OCI-M1 (cell line): ENCODE results near the gene BTG1.
"Not testable (repeated sequence)": the region's sequence is repeated elsewhere in the genome, so short reads cannot be mapped to it uniquely, and the experiment has no call there.

Source experiments
- DNase-seq: peaks from one replicate; lab custom pipeline; 2025; lab: John Stamatoyannopoulos, UW

The BTG1 gene

DNA sequence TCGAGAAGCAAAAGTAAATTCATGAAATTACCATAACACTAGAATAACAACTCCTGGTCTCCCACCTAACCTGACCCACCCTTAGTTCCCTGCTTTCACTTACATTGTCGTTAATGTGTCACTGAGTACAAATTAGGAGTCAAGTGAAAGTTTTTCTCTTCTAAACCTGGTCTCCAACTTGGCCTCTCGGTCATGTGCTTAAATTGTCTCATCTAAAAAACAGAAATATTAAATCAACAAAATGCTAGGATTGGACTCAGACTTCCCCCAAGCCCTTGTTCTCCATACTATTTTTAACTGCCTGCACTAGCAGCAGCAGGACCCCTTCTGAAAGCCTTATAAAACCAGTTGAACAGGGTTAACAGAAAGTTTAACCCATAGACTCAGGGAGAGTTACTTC, 1.8 kb upstream of the BTG1 start:
- no peak for DNase-seq

GRCh38 chr12:92146497-92147224, 1.0 kb upstream of the BTG1 start:
- DNase-seq = peak; percentile 39

DNA sequence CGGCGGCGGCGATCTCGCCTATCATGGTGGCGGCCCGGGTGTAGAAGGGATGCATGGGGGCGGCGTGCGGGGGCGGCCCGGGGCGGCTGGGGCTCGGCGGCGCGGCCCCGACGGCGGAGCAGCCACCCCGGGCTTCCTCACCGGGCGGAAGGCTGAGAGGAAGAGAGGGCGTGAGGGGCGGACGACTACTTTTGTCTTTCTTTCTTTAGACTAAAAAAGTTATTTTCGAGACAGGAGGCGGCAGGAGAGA, 240 bp downstream of the BTG1 start:
- no peak for DNase-seq

- DNase-seq = peak; percentile 64
Observed at GRCh38 chr12:92144631-92145480, 790 bp downstream of the BTG1 start.

DNA sequence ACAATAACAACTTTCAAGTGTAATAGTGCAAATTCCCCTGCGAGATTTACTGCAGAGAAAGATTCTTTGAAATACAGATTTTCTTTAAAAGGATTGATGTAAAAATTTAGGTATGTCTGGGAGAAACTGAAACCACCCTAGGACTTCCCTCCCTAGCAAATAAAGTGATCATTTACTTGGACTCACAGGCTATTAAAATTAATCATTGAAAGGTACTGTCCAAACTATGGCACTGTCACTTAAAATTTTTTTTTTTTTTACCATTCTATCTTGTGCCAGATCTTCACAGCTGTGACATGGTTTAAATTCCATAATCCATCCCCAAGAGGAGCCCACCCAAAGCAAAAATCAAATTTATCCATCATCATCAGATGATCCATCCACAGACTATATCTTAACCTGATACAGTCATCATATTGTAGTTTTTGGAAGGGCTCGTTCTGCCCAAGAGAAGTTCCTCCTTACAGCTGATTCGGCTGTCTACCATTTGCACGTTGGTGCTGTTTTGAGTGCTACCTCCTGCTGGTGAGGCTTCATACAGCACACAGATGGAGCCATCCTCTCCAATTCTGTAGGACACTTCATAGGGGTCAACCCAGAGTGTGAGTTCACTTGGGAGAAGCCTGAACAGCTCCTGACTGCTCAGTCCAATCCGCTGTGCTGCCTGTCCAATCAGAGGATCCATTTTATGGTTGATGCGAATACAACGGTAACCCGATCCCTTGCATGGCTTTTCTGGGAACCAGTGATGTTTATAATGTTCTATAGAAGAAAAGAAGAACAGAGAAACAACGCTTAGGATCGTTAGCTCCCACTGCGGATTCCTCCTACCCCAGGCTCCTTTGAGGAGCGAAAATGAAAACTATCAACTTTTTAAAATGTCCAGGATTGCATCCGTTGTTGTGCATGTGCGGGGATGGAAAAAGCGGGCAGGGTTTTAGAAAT, 1.7 kb downstream of the BTG1 start:
- peak; percentile 92 for DNase-seq

GRCh38 chr12:92143258-92143657, 2.4 kb downstream of the BTG1 start:
- DNase-seq = peak; percentile 21

DNA sequence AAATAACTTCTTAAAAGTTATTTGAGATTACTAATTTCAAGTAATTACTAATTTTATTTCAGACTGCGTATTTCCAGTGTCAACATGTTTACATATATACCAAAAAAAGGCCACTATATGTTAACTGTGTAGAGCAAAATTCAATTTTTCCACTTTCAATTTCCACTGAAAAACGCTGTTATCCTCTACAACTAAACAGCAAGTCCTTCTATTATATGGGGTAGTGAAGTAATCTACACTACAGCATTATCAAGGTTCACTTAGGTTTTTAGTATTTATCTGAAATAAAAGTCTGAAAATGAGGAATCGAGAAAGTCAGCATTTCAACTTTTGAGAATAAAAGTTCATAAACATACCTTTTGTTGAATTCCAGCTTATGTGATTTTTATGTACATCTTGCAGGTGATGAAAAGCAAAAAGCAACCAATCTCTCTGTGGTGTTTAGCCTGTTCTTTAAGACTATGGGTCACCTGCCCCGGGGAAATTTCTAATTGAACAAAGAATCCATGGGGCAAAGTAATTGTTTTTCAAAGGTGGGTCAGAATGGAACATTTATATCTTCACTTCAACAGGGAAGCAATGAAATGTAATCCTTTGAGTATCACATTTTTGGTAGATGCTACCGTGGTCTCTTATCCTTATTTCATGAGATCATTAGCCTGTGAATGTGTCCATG, 3.3 kb downstream of the BTG1 start:
- no peak for DNase-seq

- DNase-seq = no peak
Observed at GRCh38 chr12:92141591-92142121, 4.0 kb downstream of the BTG1 start.

DNA sequence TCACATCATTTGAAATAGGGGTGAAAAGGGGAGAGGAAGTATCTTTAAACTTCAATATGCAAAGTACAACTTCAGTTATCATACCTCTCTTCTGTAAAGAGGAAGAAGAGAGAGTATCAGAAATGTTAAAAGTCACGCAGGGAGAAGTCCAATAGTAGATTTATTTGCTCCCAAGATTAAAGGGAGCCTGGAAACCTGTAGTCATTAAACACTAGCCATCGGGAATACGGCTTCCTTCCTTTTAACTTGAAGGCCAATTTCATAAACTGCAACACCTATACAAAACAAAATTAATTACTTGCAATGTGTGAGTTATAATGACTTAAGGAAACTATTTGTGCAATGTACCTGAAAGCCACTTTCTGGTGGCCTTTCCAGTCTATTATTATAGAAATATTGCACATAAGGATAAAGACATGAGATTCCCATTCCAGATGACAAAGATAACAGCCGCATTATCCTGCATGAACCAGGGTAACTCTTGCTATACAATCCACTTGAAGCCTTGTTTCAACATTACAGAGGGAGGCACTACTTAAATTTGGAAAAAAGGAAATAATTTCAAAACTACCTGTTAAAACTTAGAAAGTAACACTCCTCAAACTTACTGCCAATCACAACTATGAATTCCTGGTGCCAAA, 4.6 kb downstream of the BTG1 start:
- peak; percentile 18 for DNase-seq

GRCh38 chr12:92140156-92140555, 5.5 kb downstream of the BTG1 start:
- DNase-seq = no peak

DNA sequence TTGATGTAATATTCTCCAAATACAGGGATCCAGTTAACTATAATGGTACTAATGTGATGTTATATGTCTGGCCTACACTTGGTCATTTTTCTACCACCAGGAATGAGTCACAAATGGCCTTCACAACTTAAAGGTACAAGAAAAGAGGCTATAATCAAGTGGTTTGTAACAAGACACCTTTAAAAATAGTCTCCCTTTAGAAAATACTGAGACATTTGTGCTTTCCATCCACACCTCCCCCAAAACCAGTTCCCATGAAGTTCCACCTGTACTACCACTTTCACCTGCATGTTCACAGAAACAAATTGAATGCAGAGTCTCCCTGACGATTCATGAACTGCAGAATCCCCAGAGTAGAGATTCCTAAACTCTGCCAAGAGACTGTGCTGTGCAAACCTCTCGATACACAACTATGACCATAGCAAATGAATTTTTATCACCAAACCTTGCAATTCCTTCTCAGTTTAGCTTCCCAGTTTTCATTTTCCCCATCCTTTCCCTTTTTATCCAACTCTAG, 6.0 kb downstream of the BTG1 start:
- no peak for DNase-seq

- no peak for DNase-seq
Observed at GRCh38 chr12:92138626-92139025, 7.0 kb downstream of the BTG1 start.

GRCh38 chr12:92138144-92138543, 7.5 kb downstream of the BTG1 start:
- DNase-seq = no peak

DNA sequence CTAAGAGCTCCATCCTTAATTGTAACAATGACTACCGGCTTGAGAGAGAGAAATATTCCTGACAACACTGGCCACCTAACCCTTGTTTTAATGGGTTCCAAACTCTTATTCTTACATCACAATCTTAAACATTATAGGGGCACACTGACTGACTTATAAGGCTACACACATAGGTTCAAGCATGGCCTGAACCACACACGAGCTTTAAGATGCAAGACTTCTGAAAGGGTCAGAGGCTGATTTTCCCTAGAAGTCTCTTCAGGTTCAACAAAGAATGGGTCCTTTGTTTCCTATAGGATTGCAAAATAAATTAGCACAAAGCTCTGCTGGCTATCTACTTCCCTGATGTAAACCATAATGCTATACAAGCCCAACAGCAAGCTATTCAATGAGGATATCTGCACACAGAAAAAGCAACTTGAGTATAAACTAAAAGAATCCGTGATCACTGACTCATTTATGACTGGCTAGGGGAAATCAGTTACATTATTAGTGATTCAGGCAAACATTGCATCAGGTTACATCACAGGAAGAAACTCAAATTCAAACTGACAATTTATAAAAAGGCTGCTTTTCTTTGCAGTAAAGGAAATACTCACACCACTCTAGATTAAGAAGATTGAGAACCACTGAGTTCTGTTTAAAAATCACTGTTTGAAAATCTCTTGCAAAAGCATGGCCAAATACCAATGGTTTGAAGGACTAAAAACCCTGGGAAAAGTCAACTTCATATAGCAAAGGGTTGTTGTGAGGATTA, 8.5 kb downstream of the BTG1 start:
- DNase-seq = peak; percentile 25

- DNase-seq = peak; percentile 52
Observed at GRCh38 chr12:92136026-92136730, 9.5 kb downstream of the BTG1 start.

DNA sequence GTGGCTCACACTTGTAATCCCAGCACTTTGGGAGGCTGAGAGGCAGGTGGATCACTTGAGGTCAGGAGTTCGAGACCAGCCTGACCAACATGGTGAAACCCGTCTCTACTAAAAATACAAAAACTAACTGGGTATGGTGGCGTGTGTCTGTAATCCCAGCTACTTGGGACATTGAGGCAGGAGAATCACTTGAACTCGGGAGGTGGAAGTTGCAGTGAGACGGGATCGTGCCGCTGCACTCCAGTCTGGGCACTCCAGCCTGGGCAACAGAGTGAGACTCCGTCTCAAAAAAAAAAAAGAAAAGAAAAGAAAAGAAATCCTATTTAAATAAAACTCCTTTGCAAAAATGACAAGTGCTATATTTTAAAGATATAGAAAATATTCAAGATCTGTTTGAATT, 10.1 kb downstream of the BTG1 start:
- not testable (repeated sequence) for DNase-seq

- DNase-seq = no peak
Observed at GRCh38 chr12:92134638-92135274, 10.9 kb downstream of the BTG1 start.

DNA sequence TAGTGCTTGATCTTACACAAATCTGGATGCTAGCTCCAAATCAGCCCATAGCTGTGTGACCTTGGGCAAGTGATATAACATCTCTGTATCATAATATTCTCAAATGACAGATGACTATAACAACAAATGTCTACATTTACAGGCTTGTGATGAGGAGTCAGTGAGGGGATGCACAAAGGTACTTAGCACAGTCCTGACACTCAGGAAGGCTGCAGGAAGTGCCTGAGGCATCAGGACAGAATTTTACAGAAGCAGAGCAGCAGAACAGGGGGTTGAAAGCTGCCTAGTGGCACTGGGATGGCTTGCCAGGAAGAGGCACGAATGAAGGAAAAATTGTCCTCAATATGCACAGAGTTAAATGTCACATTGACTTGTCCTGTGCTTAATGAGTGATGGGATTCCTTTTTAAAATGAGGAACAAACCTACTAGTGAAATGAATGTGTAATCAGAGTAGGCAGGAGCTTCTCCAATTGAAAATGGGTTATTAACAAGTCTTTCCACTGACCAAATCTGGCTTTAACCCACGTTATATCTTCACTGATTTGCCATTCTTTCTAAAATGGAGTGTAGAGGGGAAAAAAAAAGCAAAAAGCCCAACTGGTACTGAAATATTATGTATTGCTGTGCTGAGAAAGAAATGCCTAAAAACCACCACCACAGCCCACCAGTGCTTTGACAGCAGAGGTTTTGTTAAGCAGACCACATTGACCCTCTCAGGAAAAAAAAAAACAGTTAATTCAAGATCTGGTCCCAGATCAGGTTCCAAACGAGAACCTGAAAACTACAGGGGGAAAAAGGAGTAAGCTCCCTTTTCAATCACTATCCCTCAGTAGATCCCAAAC, 11.6 kb downstream of the BTG1 start:
- peak; percentile 21 for DNase-seq
